Ovary (tissue), 3 donors: ENCODE results near the gene CCT8.

ENCODE experiments used
- CTCF ChIP-seq, 3 donors: fragments of 450-650 bp in 2 of 3; fragments of 200-600 bp in 1 of 3; IDR thresholded peaks; one replicate each; pipeline versions ENCODE4 v1.5.1 to v1.8.0; 2016 to 2022; ENCODE audit warnings: antibody characterized with exemption in 3 of 3, mild to moderate bottlenecking in 1 of 3
- POLR2A ChIP-seq: fragments of 450-650 bp; IDR thresholded peaks from one replicate; pipeline ENCODE4 v1.6.1; 2017; ENCODE audit warnings: antibody characterized with exemption, mild to moderate bottlenecking, moderate library complexity
- donor health status: DM: no; HTN: no; CAD: no.

GRCh38 chr21:29077651-29078090 is 4.2 kb upstream of the CCT8 start:
- TF ChIP-seq POLR2A (no peak), CTCF (IDR thresholded peaks at IDR 0.05) (no peak)
